Endothelial cell (in vitro differentiated cells): Measurements from ENCODE around the gene DPH3. TPM values are rescaled to one million over a fixed set of nuclear protein-coding genes. Genes with fewer than 3 reads are reported as not detected.
"Not testable (repeated sequence)": the region's sequence is repeated elsewhere in the genome, so short reads cannot be mapped to it uniquely, and the experiment has no call there.

Experiments
- DNase-seq: peaks from one replicate; pipeline ENCODE4 v3.0.0; 2021; ENCODE audit warnings: low spot score
- H3K27ac Mint-ChIP-seq: one replicate; pipeline ENCODE4 v1.8.0; 2021; ENCODE audit warnings: mixed read lengths, inconsistent platforms; ENCODE audit not compliant: unreplicated experiment
- H3K27me3 Mint-ChIP-seq: one replicate; pipeline ENCODE4 v1.8.0; 2021; ENCODE audit warnings: mild to moderate bottlenecking, moderate library complexity, mixed read lengths, inconsistent platforms; ENCODE audit not compliant: unreplicated experiment
- H3K36me3 Mint-ChIP-seq: one replicate; pipeline ENCODE4 v1.8.0; 2021; ENCODE audit warnings: mild to moderate bottlenecking, low read depth, mixed read lengths, inconsistent platforms; ENCODE audit not compliant: unreplicated experiment
- H3K4me1 Mint-ChIP-seq: one replicate; pipeline ENCODE4 v1.8.0; 2021; ENCODE audit warnings: mild to moderate bottlenecking, mixed read lengths, inconsistent platforms; ENCODE audit not compliant: unreplicated experiment
- H3K4me3 Mint-ChIP-seq: one replicate; pipeline ENCODE4 v1.8.0; 2021; ENCODE audit warnings: mild to moderate bottlenecking, mixed read lengths, inconsistent platforms; ENCODE audit not compliant: unreplicated experiment
- H3K9me3 Mint-ChIP-seq: one replicate; pipeline ENCODE4 v1.8.0; 2021; ENCODE audit warnings: mixed read lengths, inconsistent platforms; ENCODE audit not compliant: unreplicated experiment
- CTCF ChIP-seq: fragments of 200-600 bp; sonication (generic); IDR thresholded peaks from one replicate; pipeline ENCODE4 v1.5.0; 2021; ENCODE audit warnings: antibody characterized with exemption; ENCODE audit not compliant: unreplicated experiment
- long read RNA-seq: library from polyadenylated mRNA; unstranded; transcript quantifications from one replicate; pipeline ENCODE4 v2.0.0, GENCODE V29; 2020; ENCODE audit not compliant: unreplicated experiment
- total RNA-seq: library from RNA; stranded (reverse); fragmentation: NEBNext Ultra II Directional; extraction: Animal tissue kit (Norgen Biotek cat#: 25700); gene quantifications from one replicate; pipeline ENCODE4 v1.2.1, GENCODE V29; 2021; ENCODE audit not compliant: unreplicated experiment

Gene DPH3
- total RNA-seq: 33.3 TPM
- long read RNA-seq, transcript DPH3-204 (3 exons, 3,131 nt): minor isoform, 11 of 31 reads
- long read RNA-seq, transcript DPH3-202 (2 exons, 3,052 nt): major isoform, 18 of 31 reads
- long read RNA-seq, partial matches to known transcripts: 0 of 31 reads
- long read RNA-seq, other reads (novel, unspliced or antisense): 2 of 31 reads

- Mint-ChIP-seq H3K27me3 (no peaks in the 10 kb centered on the region), H3K27ac (peak within 1 kb of the TSS; percentile 98), H3K4me1 (peaks cover 22% of the 10 kb centered on the region), H3K4me3 (peak within 1 kb of the TSS; percentile 98), H3K36me3 (peaks cover 3% of the 10 kb centered on the region), H3K9me3 (no peaks in the 10 kb centered on the region)
- DNase-seq: peak; percentile 98
- no peak for TF ChIP-seq CTCF
These were observed at the start of gene DPH3, which contains the start of gene OXNAD1 for GRCh38 chr3:16264708-16265454. TSS of gene DPH3 (minus strand) at chr3:16264943. CDS start at chr3:16264876, 67 bp downstream. TSS of gene OXNAD1 (plus strand) at chr3:16265212. CDS start at chr3:16270953, 5,741 bp downstream.

DNA sequence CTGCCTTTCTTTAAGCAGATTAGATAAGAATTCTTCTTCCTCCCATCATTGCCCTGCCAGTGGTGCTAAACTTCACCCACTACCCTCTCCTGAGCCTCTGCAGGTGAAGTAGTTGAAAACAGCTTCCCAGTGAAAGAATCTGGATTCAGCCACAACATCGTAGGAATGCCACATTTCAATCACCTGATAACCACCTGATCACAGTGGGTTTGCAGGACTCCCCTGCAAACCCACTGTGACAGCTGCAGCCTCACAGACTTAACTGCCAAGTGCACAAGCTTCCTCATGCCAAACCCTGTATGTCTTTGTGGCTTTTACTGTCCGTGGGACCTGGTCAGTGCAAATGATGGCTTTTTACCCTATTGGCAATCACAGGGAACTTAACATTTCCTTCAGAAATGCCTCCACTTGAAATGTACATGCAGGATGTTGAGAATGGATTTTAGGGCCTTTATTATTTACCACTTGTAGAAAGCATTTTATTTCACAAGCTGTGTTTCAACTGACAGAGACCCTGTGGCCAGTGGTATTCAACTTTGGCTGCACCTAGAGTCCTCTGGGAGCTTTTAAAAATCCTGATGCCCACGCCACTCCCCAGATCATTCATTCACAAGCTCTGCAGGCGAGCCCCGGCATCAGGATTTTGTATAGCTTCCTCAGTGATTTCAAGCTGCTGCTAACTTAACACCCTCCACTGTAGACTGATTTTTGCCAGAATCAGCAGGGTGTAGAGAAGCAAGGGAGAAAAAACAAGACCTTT is 49.3 kb upstream of the DPH3 start:
- no peak overlapping the region for H3K27ac Mint-ChIP-seq
- DNase-seq: no peak
- no peaks in the 10 kb centered on the region for H3K9me3 Mint-ChIP-seq
- no peak for TF ChIP-seq CTCF
- H3K4me1 Mint-ChIP-seq: peaks cover 24% of the 10 kb centered on the region
- H3K4me3 Mint-ChIP-seq: no peak overlapping the region
- peaks cover 6% of the 10 kb centered on the region for H3K27me3 Mint-ChIP-seq
- H3K36me3 Mint-ChIP-seq: peaks cover 20% of the 10 kb centered on the region

GRCh38 chr3:16311960-16312451 is 47.3 kb upstream of the DPH3 start:
- H3K4me3 Mint-ChIP-seq: no peak overlapping the region
- no peak overlapping the region for H3K27ac Mint-ChIP-seq
- no peak for DNase-seq
- H3K27me3 Mint-ChIP-seq: peaks cover 5% of the 10 kb centered on the region
- H3K9me3 Mint-ChIP-seq: no peaks in the 10 kb centered on the region
- no peak for TF ChIP-seq CTCF
- peaks cover 21% of the 10 kb centered on the region for H3K4me1 Mint-ChIP-seq
- H3K36me3 Mint-ChIP-seq: peaks cover 22% of the 10 kb centered on the region

- H3K27ac Mint-ChIP-seq, DNase-seq, H3K36me3 Mint-ChIP-seq, H3K27me3 Mint-ChIP-seq, H3K9me3 Mint-ChIP-seq, H3K4me3 Mint-ChIP-seq: not testable (repeated sequence)
- peaks cover 21% of the 10 kb centered on the region for H3K4me1 Mint-ChIP-seq
These were observed 45.7 kb upstream of the DPH3 start for GRCh38 chr3:16310486-16310885.

DNA sequence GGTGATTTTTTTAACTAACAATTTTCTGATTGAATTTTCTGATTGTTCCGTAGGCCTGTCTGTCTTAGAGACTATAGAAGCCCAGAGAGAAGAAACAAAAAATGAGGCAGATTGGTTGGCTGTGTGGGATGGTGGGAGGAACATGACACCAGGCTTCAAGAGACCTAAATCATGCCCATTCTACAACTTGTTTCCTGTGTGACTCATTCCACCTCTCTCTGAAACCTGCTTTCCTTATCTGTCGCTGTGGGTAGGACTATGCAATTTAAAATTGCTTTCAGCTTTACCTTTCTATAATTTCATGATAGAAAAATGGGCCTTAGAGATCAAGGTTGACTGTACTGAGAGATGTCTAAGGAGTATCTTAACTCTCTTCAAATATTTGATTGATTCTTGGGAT is 44.8 kb upstream of the DPH3 start:
- H3K9me3 Mint-ChIP-seq: no peaks in the 10 kb centered on the region
- no peak overlapping the region for H3K4me3 Mint-ChIP-seq
- H3K4me1 Mint-ChIP-seq: peaks cover 25% of the 10 kb centered on the region
- TF ChIP-seq CTCF: no peak
- peaks cover 12% of the 10 kb centered on the region for H3K36me3 Mint-ChIP-seq
- no peak for DNase-seq
- no peak overlapping the region for H3K27ac Mint-ChIP-seq
- H3K27me3 Mint-ChIP-seq: peaks cover 4% of the 10 kb centered on the region
